SK-N-SH (cell line): ENCODE results near the gene ADAMTS6. TPM values are rescaled to one million over a fixed set of nuclear protein-coding genes. Genes with fewer than 3 reads are reported as not detected.
A peak's percentile ranks its signal among the peaks of the same experiment; 100 is the strongest.

Experiments
- CTCF ChIA-PET: fragments of 300-600, 350-600 bp; formaldehyde crosslinking; extraction: SDS; loops from one replicate; lab custom pipeline; 2021; lab: Yijun Ruan, JAX
- POLR2A ChIA-PET: fragments of 350-600 bp; sonication (Branson Sonifier 250); formaldehyde crosslinking; extraction: SDS; loops from one replicate; lab custom pipeline; 2020; ENCODE audit warnings: antibody characterized with exemption, inconsistent platforms; lab: Yijun Ruan, JAX
- DNase-seq: peaks from one replicate; pipeline ENCODE4 v3.0.0; 2012
- H2AFZ ChIP-seq: fragments of 200-600 bp; sonication (generic); 2 replicates; pipeline ENCODE4 v1.8.1; 2016; ENCODE audit warnings: antibody characterized with exemption, mild to moderate bottlenecking, low read depth
- H3F3A ChIP-seq: fragments of 200-600 bp; sonication (generic); replicated peaks from 2 replicates; pipeline ENCODE3; 2016; ENCODE audit warnings: antibody characterized with exemption, mild to moderate bottlenecking; ENCODE audit not compliant: insufficient read depth
- H3K27ac ChIP-seq, 2 experiments: fragments of 200-500 bp in 1 of 2; fragments of 200-600 bp in 1 of 2; sonication (Bioruptor generic) in 1 of 2; sonication (generic), shearing (Covaris generic) in 1 of 2; 2 replicates each; pipeline versions ENCODE4 v1.5.1 to v1.6.1; 2014 to 2016; ENCODE audit warnings: low read depth in 2 of 2, inconsistent platforms in 1 of 2, low read length in 1 of 2, mild to moderate bottlenecking in 1 of 2, mixed read lengths in 1 of 2
- H3K27me3 ChIP-seq: fragments of 200-600 bp; sonication (generic), shearing (Covaris generic); 2 replicates; pipeline ENCODE4 v1.6.1; 2016; ENCODE audit warnings: mixed run types; ENCODE audit not compliant: insufficient read depth
- H3K36me3 ChIP-seq, 2 experiments: fragments of 200-500 bp in 1 of 2; fragments of 200-600 bp in 1 of 2; sonication (Bioruptor generic) in 1 of 2; sonication (generic) in 1 of 2; replicated peaks in 1 of 2; 2 replicates each; pipeline versions ENCODE3 to v1.5.1; 2014 to 2016; ENCODE audit warnings: low read length in 1 of 2, mild to moderate bottlenecking in 1 of 2; ENCODE audit not compliant: insufficient read depth in 2 of 2, control insufficient read depth in 1 of 2
- H3K4me1 ChIP-seq, 2 experiments: fragments of 200-500 bp in 1 of 2; fragments of 200-600 bp in 1 of 2; sonication (Bioruptor generic) in 1 of 2; sonication (generic), shearing (Covaris generic) in 1 of 2; 2 replicates each; pipeline versions ENCODE4 v1.5.1 to v1.6.1; 2014 to 2016; ENCODE audit warnings: low read depth in 1 of 2, low read length in 1 of 2, mixed run types in 1 of 2; ENCODE audit not compliant: insufficient read depth in 2 of 2, control insufficient read depth in 1 of 2
- H3K4me2 ChIP-seq: fragments of 200-600 bp; sonication (generic), shearing (Covaris generic); 2 replicates; pipeline ENCODE4 v1.6.1; 2017; ENCODE audit warnings: mixed run types
- H3K4me3 ChIP-seq, 2 experiments: fragments of 200-500 bp in 1 of 2; fragments of 200-600 bp in 1 of 2; sonication (Bioruptor generic) in 1 of 2; sonication (generic), shearing (Covaris generic) in 1 of 2; 2 replicates each; pipeline versions ENCODE4 v1.5.1 to v1.8.1; 2014 to 2016; ENCODE audit warnings: low read depth in 2 of 2, inconsistent platforms in 1 of 2, low read length in 1 of 2, mild to moderate bottlenecking in 1 of 2, mixed read lengths in 1 of 2, moderate library complexity in 1 of 2
- H3K79me2 ChIP-seq: fragments of 200-600 bp; sonication (generic); 2 replicates; pipeline ENCODE4 v1.8.1; 2017; ENCODE audit warnings: mild to moderate bottlenecking; ENCODE audit not compliant: insufficient read depth
- H3K9ac ChIP-seq: fragments of 200-600 bp; sonication (generic); 2 replicates; pipeline ENCODE4 v1.6.1; 2017; ENCODE audit warnings: mixed run types
- H3K9me2 ChIP-seq: fragments of 200-600 bp; sonication (generic); 2 replicates; pipeline ENCODE4 v1.6.1; 2017; ENCODE audit warnings: mixed run types
- H3K9me3 ChIP-seq: fragments of 200-600 bp; sonication (generic); 2 replicates; pipeline ENCODE4 v1.6.1; 2017; ENCODE audit warnings: mixed run types, mild to moderate bottlenecking, moderate library complexity
- H4K20me1 ChIP-seq: fragments of 200-600 bp; sonication (generic); 2 replicates; pipeline ENCODE4 v1.6.1; 2017; ENCODE audit warnings: mild to moderate bottlenecking, mixed run types; ENCODE audit not compliant: insufficient read depth
- CTCF ChIP-seq: fragments of 200-600 bp; sonication (generic); IDR thresholded peaks from 2 replicates; pipeline ENCODE4 v1.6.1; 2017; ENCODE audit warnings: antibody characterized with exemption, mild to moderate bottlenecking, moderate library complexity
- EP300 ChIP-seq, 2 experiments: IDR thresholded peaks; 2 replicates each; pipeline versions ENCODE4 v1.4.0 to v1.6.1; 2012; ENCODE audit warnings: borderline replicate concordance in 1 of 2, low read depth in 1 of 2, low read length in 1 of 2
- EZH2phosphoT487 ChIP-seq: fragments of 200-600 bp; sonication (generic); IDR thresholded peaks from 2 replicates; pipeline ENCODE4 v1.6.1; 2017; ENCODE audit warnings: low read depth, mixed run types, mild to moderate bottlenecking, antibody characterized with exemption, moderate library complexity, borderline replicate concordance
- FOXM1 ChIP-seq: IDR thresholded peaks from 2 replicates; pipeline ENCODE4 v1.4.0; 2012; ENCODE audit warnings: low read depth, mild to moderate bottlenecking
- GATA2 ChIP-seq: sonication (generic); formaldehyde crosslinking; IDR thresholded peaks from 2 replicates; pipeline ENCODE4 v1.5.0; 2020; ENCODE audit warnings: mild to moderate bottlenecking, missing genetic modification reagents
- MAX ChIP-seq: IDR thresholded peaks from 2 replicates; pipeline ENCODE4 v1.4.0; 2012; ENCODE audit warnings: low read depth
- MEF2A ChIP-seq: IDR thresholded peaks from 2 replicates; pipeline ENCODE4 v1.4.0; 2012; ENCODE audit warnings: low read depth, borderline replicate concordance
- PBX3 ChIP-seq: IDR thresholded peaks from 2 replicates; pipeline ENCODE4; 2012
- POLR2AphosphoS5 ChIP-seq: IDR thresholded peaks from 2 replicates; pipeline ENCODE4 v1.6.1; 2012; ENCODE audit warnings: low read depth, low read length
- RCOR1 ChIP-seq: fragments of 150-350 bp; IDR thresholded peaks from 2 replicates; pipeline ENCODE4 v1.6.1; 2017; ENCODE audit warnings: antibody characterized with exemption, low read length
- RXRA ChIP-seq: IDR thresholded peaks from 2 replicates; pipeline ENCODE4 v1.4.0; 2012; ENCODE audit warnings: low read depth, mild to moderate bottlenecking, borderline replicate concordance
- SIN3A ChIP-seq: IDR thresholded peaks from 2 replicates; pipeline ENCODE4 v1.6.1; 2012; ENCODE audit warnings: low read depth, mild to moderate bottlenecking, low read length, moderate library complexity, borderline replicate concordance
- SMC3 ChIP-seq: IDR thresholded peaks from 2 replicates; pipeline ENCODE4 v1.6.1; 2012; ENCODE audit warnings: low read depth, low read length, improper control_type of control experiment
- TAF1 ChIP-seq: IDR thresholded peaks from 2 replicates; pipeline ENCODE4 v1.6.1; 2012; ENCODE audit warnings: low read depth, mild to moderate bottlenecking, low read length, moderate library complexity, borderline replicate concordance
- TCF12 ChIP-seq: IDR thresholded peaks from 2 replicates; pipeline ENCODE4 v1.4.0; 2012
- WGBS: methylation state at CpG from one replicate; pipeline ENCODE4 v1.1.6; 2017; ENCODE audit warnings: low lambda C conversion rate; 5-methylcytosine and 5-hydroxymethylcytosine counted together
- polyA plus RNA-seq, 3 experiments: library from polyadenylated mRNA; depleted of rRNA; stranded (reverse); fragments of >200 nt; gene quantifications; 2 replicates each; pipeline ENCODE4 v1.2.3, GENCODE V29; 2012
- TF ChIP-seq, protein P1 (sequence below): fragments of 150-350 bp; IDR thresholded peaks from 2 replicates; pipeline ENCODE4 v1.6.1; 2017; ENCODE audit warnings: antibody characterized with exemption, low read length, low read depth, borderline replicate concordance
- TF ChIP-seq, protein P2 (sequence below): IDR thresholded peaks from 2 replicates; pipeline ENCODE4 v1.6.1; 2012; ENCODE audit warnings: mild to moderate bottlenecking, low read depth, low read length, moderate library complexity

ADAMTS6 gene
- polyA plus RNA-seq, 1 of the 3 experiments (the other 2 are of a cell fraction) = 15.0 TPM

DNA sequence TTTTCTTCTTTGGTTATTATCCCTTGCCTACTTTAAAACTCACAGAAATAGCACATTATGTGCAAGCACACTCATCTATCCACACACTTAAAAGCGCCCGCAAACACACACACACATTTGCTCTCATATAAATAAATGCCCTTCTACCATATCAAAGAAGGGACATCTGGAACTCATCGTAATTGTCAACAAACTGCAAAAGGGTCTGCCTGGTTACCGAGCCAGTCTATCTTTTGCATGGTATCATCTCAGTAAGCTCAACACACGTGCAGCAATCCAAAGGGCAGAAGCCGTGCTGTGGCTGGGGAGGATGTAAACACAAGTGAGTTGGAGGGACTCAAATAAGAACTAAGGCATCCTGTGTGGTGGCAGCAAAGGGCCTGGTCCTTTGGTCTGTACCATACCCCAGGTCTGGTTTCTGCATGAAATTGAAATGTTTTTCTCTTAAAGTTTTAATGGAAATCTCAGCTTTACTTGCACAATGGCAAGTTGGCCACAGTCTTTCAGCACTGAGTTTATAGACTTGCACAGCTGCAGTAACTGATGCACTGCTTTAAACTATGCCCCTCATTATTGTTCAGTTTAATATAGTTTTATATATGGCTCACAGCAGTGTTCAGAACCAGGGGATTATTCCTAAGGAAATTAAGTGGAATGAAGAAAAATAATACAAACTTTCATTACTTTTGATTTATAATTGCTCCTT lies 331.0 kb downstream of the ADAMTS6 start:
- no peaks in the 10 kb centered on the region for H3K9me3 ChIP-seq
- H3K4me3 ChIP-seq = no peak overlapping the region
- ChIA-PET CTCF (interaction anchor here (1.3 kb wide), 1 partner anchor 333 kb away, joined by 3 read pairs; no protein-coding TSS in a partner anchor), POLR2A (no interaction called here)
- no peaks in the 10 kb centered on the region for H4K20me1 ChIP-seq
- H3K9ac ChIP-seq = no peak overlapping the region
- peaks cover 24% of the 10 kb centered on the region for H3F3A ChIP-seq
- no peaks in the 10 kb centered on the region for H3K9me2 ChIP-seq
- H2AFZ ChIP-seq = no peak overlapping the region
- DNase-seq = peak; percentile 53
- no peaks in the 10 kb centered on the region for H3K27me3 ChIP-seq
- no peak overlapping the region for H3K4me2 ChIP-seq
- peaks cover 8 to 9% of the 10 kb centered on the region in 2 experiments; a peak in 2 of 4 replicates for H3K4me1 ChIP-seq
- peaks cover 0 to 45% of the 10 kb centered on the region in 2 experiments for H3K36me3 ChIP-seq
- no peak for TF ChIP-seq POLR2AphosphoS5
- TF ChIP-seq, protein P1, sequence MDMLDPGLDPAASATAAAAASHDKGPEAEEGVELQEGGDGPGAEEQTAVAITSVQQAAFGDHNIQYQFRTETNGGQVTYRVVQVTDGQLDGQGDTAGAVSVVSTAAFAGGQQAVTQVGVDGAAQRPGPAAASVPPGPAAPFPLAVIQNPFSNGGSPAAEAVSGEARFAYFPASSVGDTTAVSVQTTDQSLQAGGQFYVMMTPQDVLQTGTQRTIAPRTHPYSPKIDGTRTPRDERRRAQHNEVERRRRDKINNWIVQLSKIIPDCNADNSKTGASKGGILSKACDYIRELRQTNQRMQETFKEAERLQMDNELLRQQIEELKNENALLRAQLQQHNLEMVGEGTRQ = no peak
- TF ChIP-seq MEF2A = no peak
- no peak for TF ChIP-seq EP300 (IDR thresholded peaks at IDR 0.05; ENCODE audit: borderline replicate concordance in 1 of 2, low read depth in 1 of 2, low read length in 1 of 2)
- TF ChIP-seq CTCF = no peak
- no peak for TF ChIP-seq SIN3A
- no peak for TF ChIP-seq EZH2phosphoT487
- TF ChIP-seq PBX3 = no peak
- TF ChIP-seq FOXM1 = no peak
- TF ChIP-seq RCOR1 = no peak
- no peak for TF ChIP-seq TAF1
- no peak for TF ChIP-seq RXRA
- TF ChIP-seq SMC3 = no peak
- TF ChIP-seq, protein P2, sequence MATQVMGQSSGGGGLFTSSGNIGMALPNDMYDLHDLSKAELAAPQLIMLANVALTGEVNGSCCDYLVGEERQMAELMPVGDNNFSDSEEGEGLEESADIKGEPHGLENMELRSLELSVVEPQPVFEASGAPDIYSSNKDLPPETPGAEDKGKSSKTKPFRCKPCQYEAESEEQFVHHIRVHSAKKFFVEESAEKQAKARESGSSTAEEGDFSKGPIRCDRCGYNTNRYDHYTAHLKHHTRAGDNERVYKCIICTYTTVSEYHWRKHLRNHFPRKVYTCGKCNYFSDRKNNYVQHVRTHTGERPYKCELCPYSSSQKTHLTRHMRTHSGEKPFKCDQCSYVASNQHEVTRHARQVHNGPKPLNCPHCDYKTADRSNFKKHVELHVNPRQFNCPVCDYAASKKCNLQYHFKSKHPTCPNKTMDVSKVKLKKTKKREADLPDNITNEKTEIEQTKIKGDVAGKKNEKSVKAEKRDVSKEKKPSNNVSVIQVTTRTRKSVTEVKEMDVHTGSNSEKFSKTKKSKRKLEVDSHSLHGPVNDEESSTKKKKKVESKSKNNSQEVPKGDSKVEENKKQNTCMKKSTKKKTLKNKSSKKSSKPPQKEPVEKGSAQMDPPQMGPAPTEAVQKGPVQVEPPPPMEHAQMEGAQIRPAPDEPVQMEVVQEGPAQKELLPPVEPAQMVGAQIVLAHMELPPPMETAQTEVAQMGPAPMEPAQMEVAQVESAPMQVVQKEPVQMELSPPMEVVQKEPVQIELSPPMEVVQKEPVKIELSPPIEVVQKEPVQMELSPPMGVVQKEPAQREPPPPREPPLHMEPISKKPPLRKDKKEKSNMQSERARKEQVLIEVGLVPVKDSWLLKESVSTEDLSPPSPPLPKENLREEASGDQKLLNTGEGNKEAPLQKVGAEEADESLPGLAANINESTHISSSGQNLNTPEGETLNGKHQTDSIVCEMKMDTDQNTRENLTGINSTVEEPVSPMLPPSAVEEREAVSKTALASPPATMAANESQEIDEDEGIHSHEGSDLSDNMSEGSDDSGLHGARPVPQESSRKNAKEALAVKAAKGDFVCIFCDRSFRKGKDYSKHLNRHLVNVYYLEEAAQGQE = no peak
- TF ChIP-seq MAX = no peak
- no peak for TF ChIP-seq GATA2 (CRISPR knock-in tag)
- no peak for TF ChIP-seq TCF12
- TF ChIP-seq, all 33 proteins: peak for 0
- Histone ChIP-seq H3K27ac (no peak overlapping the region), H3K79me2 (no peaks in the 10 kb centered on the region)
- 74% methylated on average over 6 of the region's 6 CpGs for WGBS
